ENCODE data around the gene LRRN3. TPM values are rescaled to one million over a fixed set of nuclear protein-coding genes. Genes with fewer than 3 reads are reported as not detected.

LRRN3 gene
- total and polyA plus RNA-seq, 2 experiments from 2014 or later, result 0.40 TPM; not detected in 1

DNA sequence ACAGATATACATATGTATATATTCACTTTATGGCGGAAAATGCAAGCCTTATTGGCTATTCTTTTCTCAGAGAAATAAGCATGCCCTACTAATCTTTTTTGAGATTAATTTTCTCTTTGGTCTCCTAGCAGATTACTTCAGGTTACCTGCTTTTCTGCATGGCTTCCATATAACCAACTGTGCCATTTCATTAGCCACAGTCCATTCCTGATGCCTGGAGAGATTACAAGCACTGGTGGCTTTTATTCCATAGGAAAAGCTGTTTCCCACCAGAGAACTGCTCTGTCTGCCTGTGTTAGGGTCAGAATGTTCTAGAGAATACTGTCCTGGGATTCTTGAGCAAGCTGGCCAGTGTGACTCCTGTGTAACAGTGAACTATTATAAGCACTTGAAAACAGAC, 59.8 kb downstream of the LRRN3 start:
- no peaks in the 10 kb centered on the region for H4K20me1 ChIP-seq (replicated peaks; ENCODE audit: insufficient read depth)
- H3K79me2 ChIP-seq (replicated peaks; ENCODE audit: insufficient read depth), result no peaks in the 10 kb centered on the region
- H3K9me2 ChIP-seq (ENCODE audit: insufficient read depth), result no peaks in the 10 kb centered on the region
- Mint-ChIP-seq H3K9me3 (no peaks in the 10 kb centered on the region), H3K27ac (no peak overlapping the region), H3K36me3 (ENCODE audit: low read depth) (no peaks in the 10 kb centered on the region), H3K4me3 (no peak overlapping the region), H3K27me3 (ENCODE audit: insufficient read depth, low read depth, poor library complexity) (peaks cover 2% of the 10 kb centered on the region), H3K4me1 (0 out of 3 replicates have a peak, but pooled peaks cover 2% of the 10 kb centered on the region)
- no peaks in the 10 kb centered on the region for H3K27me3 ChIP-seq (ENCODE audit: insufficient read depth)
- no peak for ATAC-seq
- TF ChIP-seq CTCF (conservative IDR thresholded peaks at IDR 0.05; ENCODE audit: low read depth in 2 of 2), result no peak
- no peak for TF ChIP-seq ETS1 (IDR thresholded peaks at IDR 0.05)
- no peak for TF ChIP-seq STAT1 (IDR thresholded peaks at IDR 0.05; ENCODE audit: unreplicated experiment)
- TF ChIP-seq POLR2AphosphoS5 (IDR thresholded peaks at IDR 0.05; ENCODE audit: low read depth), result no peak
- TF ChIP-seq ZNF114 (CRISPR knock-in tag; IDR thresholded peaks at IDR 0.05), result no peak
- TF ChIP-seq, protein P1, sequence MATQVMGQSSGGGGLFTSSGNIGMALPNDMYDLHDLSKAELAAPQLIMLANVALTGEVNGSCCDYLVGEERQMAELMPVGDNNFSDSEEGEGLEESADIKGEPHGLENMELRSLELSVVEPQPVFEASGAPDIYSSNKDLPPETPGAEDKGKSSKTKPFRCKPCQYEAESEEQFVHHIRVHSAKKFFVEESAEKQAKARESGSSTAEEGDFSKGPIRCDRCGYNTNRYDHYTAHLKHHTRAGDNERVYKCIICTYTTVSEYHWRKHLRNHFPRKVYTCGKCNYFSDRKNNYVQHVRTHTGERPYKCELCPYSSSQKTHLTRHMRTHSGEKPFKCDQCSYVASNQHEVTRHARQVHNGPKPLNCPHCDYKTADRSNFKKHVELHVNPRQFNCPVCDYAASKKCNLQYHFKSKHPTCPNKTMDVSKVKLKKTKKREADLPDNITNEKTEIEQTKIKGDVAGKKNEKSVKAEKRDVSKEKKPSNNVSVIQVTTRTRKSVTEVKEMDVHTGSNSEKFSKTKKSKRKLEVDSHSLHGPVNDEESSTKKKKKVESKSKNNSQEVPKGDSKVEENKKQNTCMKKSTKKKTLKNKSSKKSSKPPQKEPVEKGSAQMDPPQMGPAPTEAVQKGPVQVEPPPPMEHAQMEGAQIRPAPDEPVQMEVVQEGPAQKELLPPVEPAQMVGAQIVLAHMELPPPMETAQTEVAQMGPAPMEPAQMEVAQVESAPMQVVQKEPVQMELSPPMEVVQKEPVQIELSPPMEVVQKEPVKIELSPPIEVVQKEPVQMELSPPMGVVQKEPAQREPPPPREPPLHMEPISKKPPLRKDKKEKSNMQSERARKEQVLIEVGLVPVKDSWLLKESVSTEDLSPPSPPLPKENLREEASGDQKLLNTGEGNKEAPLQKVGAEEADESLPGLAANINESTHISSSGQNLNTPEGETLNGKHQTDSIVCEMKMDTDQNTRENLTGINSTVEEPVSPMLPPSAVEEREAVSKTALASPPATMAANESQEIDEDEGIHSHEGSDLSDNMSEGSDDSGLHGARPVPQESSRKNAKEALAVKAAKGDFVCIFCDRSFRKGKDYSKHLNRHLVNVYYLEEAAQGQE (IDR thresholded peaks at IDR 0.05; ENCODE audit: unreplicated experiment), result no peak
- no peak for TF ChIP-seq NANOG (IDR thresholded peaks at IDR 0.05; ENCODE audit: borderline replicate concordance)
- TF ChIP-seq ZNF331 (CRISPR knock-in tag; IDR thresholded peaks at IDR 0.05; ENCODE audit: low read depth), result no peak
- no peaks in the 10 kb centered on the region for H3F3A ChIP-seq (replicated peaks; ENCODE audit: low read depth)
- H2AFZ ChIP-seq, result no peak overlapping the region
- H3K4me3 ChIP-seq, result no peak overlapping the region
- no peak overlapping the region for H3K4me2 ChIP-seq
- no peaks in the 10 kb centered on the region for H3K4me1 ChIP-seq (ENCODE audit: insufficient read depth)
- H3K36me3 ChIP-seq (ENCODE audit: insufficient read depth), result no peaks in the 10 kb centered on the region
- H3K27ac ChIP-seq (ENCODE audit: low read depth), result no peak overlapping the region
- no peak for DNase-seq (ENCODE audit: low spot score)

- H3F3A ChIP-seq (replicated peaks; ENCODE audit: low read depth), result no peaks in the 10 kb centered on the region
- H3K9me3 Mint-ChIP-seq, result no peaks in the 10 kb centered on the region
- no peaks in the 10 kb centered on the region for H4K20me1 ChIP-seq (replicated peaks; ENCODE audit: insufficient read depth)
- ATAC-seq (no peak), DNase-seq (ENCODE audit: low spot score) (no peak)
- no peak overlapping the region for H3K4me2 ChIP-seq
- no peak overlapping the region for H3K27ac ChIP-seq (ENCODE audit: low read depth)
- no peak overlapping the region for H3K4me3 ChIP-seq
- no peak overlapping the region for H2AFZ ChIP-seq
- no peaks in the 10 kb centered on the region for H3K4me1 ChIP-seq (ENCODE audit: insufficient read depth)
- H3K36me3 ChIP-seq (ENCODE audit: insufficient read depth), result no peaks in the 10 kb centered on the region
- H3K27me3 Mint-ChIP-seq (ENCODE audit: insufficient read depth, low read depth, poor library complexity), result peaks cover 2% of the 10 kb centered on the region
- no peaks in the 10 kb centered on the region for H3K36me3 Mint-ChIP-seq (ENCODE audit: low read depth)
- no peak overlapping the region for H3K4me3 Mint-ChIP-seq
- H3K79me2 ChIP-seq (replicated peaks; ENCODE audit: insufficient read depth), result no peaks in the 10 kb centered on the region
- H3K27me3 ChIP-seq (ENCODE audit: insufficient read depth), result no peaks in the 10 kb centered on the region
- peaks cover 3% of the 10 kb centered on the region; the same call in 1 of the 3 replicates for H3K4me1 Mint-ChIP-seq
- no peaks in the 10 kb centered on the region for H3K9me2 ChIP-seq (ENCODE audit: insufficient read depth)
- H3K27ac Mint-ChIP-seq, result no peak overlapping the region
- TF ChIP-seq JUNB (IDR thresholded peaks at IDR 0.05; ENCODE audit: unreplicated experiment) (no peak), EZH2 (IDR thresholded peaks at IDR 0.05; ENCODE audit: low read depth, unreplicated experiment) (no peak), POLR2AphosphoS5 (IDR thresholded peaks at IDR 0.05; ENCODE audit: low read depth) (no peak), NANOG (IDR thresholded peaks at IDR 0.05; ENCODE audit: borderline replicate concordance) (no peak), EZH2phosphoT487 (IDR thresholded peaks at IDR 0.05; ENCODE audit: unreplicated experiment) (no peak), ZNF114 (CRISPR knock-in tag; IDR thresholded peaks at IDR 0.05) (no peak), CTCF (conservative IDR thresholded peaks at IDR 0.05; ENCODE audit: low read depth in 2 of 2) (no peak), CREB1 (CRISPR knock-in tag; IDR thresholded peaks at IDR 0.05; ENCODE audit: low read depth) (no peak)
- TF ChIP-seq, protein P1 (IDR thresholded peaks at IDR 0.05; ENCODE audit: unreplicated experiment), result no peak
Observed at GRCh38 chr7:111159426-111159825, 68.5 kb downstream of the LRRN3 start.

All from GM23338 (cell line).